Measurements from ENCODE around the gene TMEM220.

TMEM220 gene

DNA sequence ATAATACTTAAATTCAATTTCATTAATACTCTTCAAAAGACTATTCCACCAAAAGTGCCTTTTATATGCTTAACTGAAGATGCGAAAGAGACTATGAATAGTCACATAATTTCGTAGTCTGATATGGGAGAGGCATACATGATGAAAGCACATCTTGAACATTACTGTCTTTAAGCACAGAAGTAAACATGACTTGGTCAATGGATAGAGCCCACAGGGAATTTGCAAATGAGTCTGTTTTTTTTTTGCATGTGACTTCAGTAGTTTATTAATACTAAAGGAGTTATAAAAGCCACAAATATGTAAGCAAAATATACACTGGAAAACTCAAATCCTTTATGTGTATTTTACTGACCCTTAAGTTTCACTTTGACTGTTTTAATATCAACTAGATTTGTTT lies 16.5 kb downstream of the TMEM220 start:
- TF ChIP-seq EZH2phosphoT487 (IDR thresholded peaks at IDR 0.05; ENCODE audit: low read length) = no peak
- TF ChIP-seq CTCF (IDR thresholded peaks at IDR 0.05; ENCODE audit: low read length) = no peak
- TF ChIP-seq EZH2 (optimal IDR thresholded peaks at IDR 0.05; ENCODE audit: low read depth, low read length) = no peak
- H3K4me3 ChIP-seq (ENCODE audit: low read length) = no peak overlapping the region
- H2AFZ ChIP-seq (ENCODE audit: low read length) = no peak overlapping the region
- H3K9me3 ChIP-seq (replicated peaks; ENCODE audit: insufficient read depth, low read length) = no peaks in the 10 kb centered on the region
- H4K20me1 ChIP-seq (ENCODE audit: insufficient read depth, low read length) = no peaks in the 10 kb centered on the region
- no peaks in the 10 kb centered on the region for H3F3A ChIP-seq (ENCODE audit: insufficient read depth, low read length)
- H3K79me2 ChIP-seq (ENCODE audit: low read length) = no peaks in the 10 kb centered on the region
- H3K36me3 ChIP-seq (replicated peaks; ENCODE audit: insufficient read depth, low read length) = 0 out of 2 replicates have a peak, but pooled peaks cover 6% of the 10 kb centered on the region
- no peaks in the 10 kb centered on the region for H3K9me2 ChIP-seq (replicated peaks; ENCODE audit: insufficient read depth, low read length)
- H3K9ac ChIP-seq (ENCODE audit: low read length) = no peak overlapping the region
- no peaks in the 10 kb centered on the region for H3K27me3 ChIP-seq (replicated peaks; ENCODE audit: insufficient read depth, low read length)
- no peaks in the 10 kb centered on the region for H3K4me1 ChIP-seq (ENCODE audit: low read length)
- H3K27ac ChIP-seq (ENCODE audit: low read length) = no peak overlapping the region
- DNase-seq = no peak
- no peak overlapping the region for H3K4me2 ChIP-seq (ENCODE audit: low read depth, low read length)

DNA sequence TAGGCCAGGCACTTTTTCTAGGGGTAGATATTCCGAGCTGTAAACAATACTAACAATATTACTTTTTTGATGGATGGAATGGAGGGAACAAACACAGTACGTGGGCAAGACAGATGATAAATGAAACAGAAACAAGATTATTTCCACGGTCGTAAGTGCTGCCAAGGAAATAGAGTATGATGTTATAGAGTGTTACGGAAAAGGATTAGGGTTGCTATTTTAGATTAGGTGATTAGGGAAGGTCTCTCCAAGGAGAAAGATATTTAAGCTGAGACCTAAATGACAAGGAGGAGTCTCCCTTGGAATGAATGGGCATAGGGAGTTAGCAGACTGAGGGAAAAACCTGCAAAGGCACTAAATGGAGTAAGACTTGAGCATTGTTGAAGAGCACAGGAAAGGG lies 24.1 kb downstream of the TMEM220 start:
- no peak for DNase-seq
- no peaks in the 10 kb centered on the region for H3K4me1 ChIP-seq (ENCODE audit: low read length)
- H3F3A ChIP-seq (ENCODE audit: insufficient read depth, low read length) = no peaks in the 10 kb centered on the region
- no peaks in the 10 kb centered on the region for H3K79me2 ChIP-seq (ENCODE audit: low read length)
- no peaks in the 10 kb centered on the region for H3K9me2 ChIP-seq (replicated peaks; ENCODE audit: insufficient read depth, low read length)
- no peaks in the 10 kb centered on the region for H3K9me3 ChIP-seq (replicated peaks; ENCODE audit: insufficient read depth, low read length)
- H3K27me3 ChIP-seq (replicated peaks; ENCODE audit: insufficient read depth, low read length) = no peaks in the 10 kb centered on the region
- no peak overlapping the region for H3K9ac ChIP-seq (ENCODE audit: low read length)
- H4K20me1 ChIP-seq (ENCODE audit: insufficient read depth, low read length) = no peaks in the 10 kb centered on the region
- no peak overlapping the region for H3K4me3 ChIP-seq (ENCODE audit: low read length)
- TF ChIP-seq EZH2 (optimal IDR thresholded peaks at IDR 0.05; ENCODE audit: low read depth, low read length) (no peak), EZH2phosphoT487 (IDR thresholded peaks at IDR 0.05; ENCODE audit: low read length) (no peak), CTCF (IDR thresholded peaks at IDR 0.05; ENCODE audit: low read length) (no peak)
- H3K27ac ChIP-seq (ENCODE audit: low read length) = no peak overlapping the region
- H3K4me2 ChIP-seq (ENCODE audit: low read depth, low read length) = no peak overlapping the region
- no peak overlapping the region for H2AFZ ChIP-seq (ENCODE audit: low read length)
- peaks cover under 1% of the 10 kb centered on the region; the same call in 1 of the 2 replicates for H3K36me3 ChIP-seq (replicated peaks; ENCODE audit: insufficient read depth, low read length)

DNA sequence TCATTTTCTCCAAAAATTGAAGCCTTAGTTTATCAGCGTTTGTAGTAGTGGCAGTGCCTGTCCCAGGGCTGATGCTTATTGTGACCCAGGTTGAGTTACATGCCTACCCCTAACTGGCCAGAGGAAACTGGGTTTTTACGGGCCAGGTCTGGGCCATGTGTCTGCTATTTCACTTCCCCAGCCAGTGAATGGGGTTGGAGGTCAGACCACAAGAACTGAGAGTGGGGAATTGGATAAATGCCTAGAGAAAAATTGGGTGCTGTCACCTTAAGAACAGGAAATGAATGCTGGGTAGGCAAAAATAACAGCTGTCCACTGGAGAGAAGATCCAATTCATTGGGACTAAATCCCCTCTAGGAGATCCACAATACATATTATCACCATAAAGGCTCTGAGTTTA lies 27.2 kb downstream of the TMEM220 start:
- Histone ChIP-seq H3K9ac (ENCODE audit: low read length) (no peak overlapping the region), H3K79me2 (ENCODE audit: low read length) (peaks cover 8% of the 10 kb centered on the region), H3F3A (ENCODE audit: insufficient read depth, low read length) (peaks cover 6% of the 10 kb centered on the region; the same call in 1 of the 2 replicates), H3K4me2 (ENCODE audit: low read depth, low read length) (no peak overlapping the region), H3K4me1 (ENCODE audit: low read length) (peaks cover 9% of the 10 kb centered on the region; the same call in 1 of the 2 replicates), H2AFZ (ENCODE audit: low read length) (no peak overlapping the region), H3K36me3 (replicated peaks; ENCODE audit: insufficient read depth, low read length) (no peaks in the 10 kb centered on the region; the same call in 1 of the 2 replicates), H3K27ac (ENCODE audit: low read length) (no peak overlapping the region), H3K27me3 (replicated peaks; ENCODE audit: insufficient read depth, low read length) (no peaks in the 10 kb centered on the region), H3K9me3 (replicated peaks; ENCODE audit: insufficient read depth, low read length) (no peaks in the 10 kb centered on the region), H4K20me1 (ENCODE audit: insufficient read depth, low read length) (no peaks in the 10 kb centered on the region), H3K4me3 (ENCODE audit: low read length) (no peak overlapping the region), H3K9me2 (replicated peaks; ENCODE audit: insufficient read depth, low read length) (no peaks in the 10 kb centered on the region)
- DNase-seq = no peak
- TF ChIP-seq CTCF (IDR thresholded peaks at IDR 0.05; ENCODE audit: low read length) (no peak), EZH2phosphoT487 (IDR thresholded peaks at IDR 0.05; ENCODE audit: low read length) (no peak), EZH2 (optimal IDR thresholded peaks at IDR 0.05; ENCODE audit: low read depth, low read length) (no peak)

Data from MM.1S (cell line).